ENCODE results near the gene USP36. TPM values are rescaled to one million over a fixed set of nuclear protein-coding genes. Genes with fewer than 3 reads are reported as not detected.
A peak's percentile ranks its signal among the peaks of the same experiment; 100 is the strongest.

USP36 gene
- total and polyA plus RNA-seq, 9 of the 15 experiments (the other 6 are each of a cell fraction or from before 2014, with no cell fraction given): 6.4 to 72.8 (median 22.5) TPM

DNA sequence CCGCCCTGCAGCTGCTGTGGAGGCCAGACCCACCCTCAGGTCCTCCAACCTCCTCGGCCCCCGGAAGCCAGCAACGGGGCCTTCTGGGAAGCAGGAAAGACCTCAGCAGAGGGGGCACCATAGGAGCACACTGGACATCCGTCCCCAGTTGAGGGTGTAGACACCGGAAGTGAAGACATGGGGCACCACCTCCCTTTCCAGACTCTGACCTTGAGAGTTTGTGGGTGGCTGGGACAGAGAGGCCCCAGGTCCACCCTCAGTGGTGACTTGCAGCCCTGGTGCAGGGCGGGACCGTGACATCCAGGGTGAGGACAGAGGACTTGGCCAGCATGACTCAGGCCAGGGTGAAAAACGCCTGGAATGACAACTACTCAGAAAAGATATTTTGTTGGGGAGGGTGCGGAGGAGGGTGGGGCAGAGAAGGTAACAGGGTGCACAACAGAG lies 42.5 kb upstream of the USP36 start (continued):
- TF ChIP-seq CTCFL (IDR thresholded peaks at IDR 0.05; ENCODE audit: borderline replicate concordance, insufficient read depth, low read depth, low read length, poor library complexity, severe bottlenecking): no peak
- TF ChIP-seq CREB1 (IDR thresholded peaks at IDR 0.05): no peak
- TF ChIP-seq CREB1 (CRISPR knock-in tag; IDR thresholded peaks at IDR 0.05): no peak
- peak; percentile 65 for TF ChIP-seq DPF2 (IDR thresholded peaks at IDR 0.05)
- TF ChIP-seq PCBP1 (IDR thresholded peaks at IDR 0.05; ENCODE audit: low read depth, low read length, poor library complexity, severe bottlenecking): no peak
- TF ChIP-seq MNT (conservative IDR thresholded peaks at IDR 0.05): peak in 1 of 2 experiments; percentile 57; a peak in 2 of 4 replicates
- no peak for TF ChIP-seq DNMT1 (IDR thresholded peaks at IDR 0.05)
- TF ChIP-seq, protein P1, sequence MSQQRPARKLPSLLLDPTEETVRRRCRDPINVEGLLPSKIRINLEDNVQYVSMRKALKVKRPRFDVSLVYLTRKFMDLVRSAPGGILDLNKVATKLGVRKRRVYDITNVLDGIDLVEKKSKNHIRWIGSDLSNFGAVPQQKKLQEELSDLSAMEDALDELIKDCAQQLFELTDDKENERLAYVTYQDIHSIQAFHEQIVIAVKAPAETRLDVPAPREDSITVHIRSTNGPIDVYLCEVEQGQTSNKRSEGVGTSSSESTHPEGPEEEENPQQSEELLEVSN (IDR thresholded peaks at IDR 0.05; ENCODE audit: borderline replicate concordance in 1 of 2, extremely low read depth in 1 of 2, insufficient read depth in 1 of 2, insufficient read length in 1 of 2, low read depth in 1 of 2, low read length in 1 of 2, poor library complexity in 1 of 2, severe bottlenecking in 1 of 2): peak in 1 of 2 experiments; percentile 30
- TF ChIP-seq DACH1 (IDR thresholded peaks at IDR 0.05; ENCODE audit: partially characterized antibody): no peak
- TF ChIP-seq U2AF2 (optimal IDR thresholded peaks at IDR 0.05; ENCODE audit: low read depth, low read length): no peak
- 0 out of 4 replicates have a peak, but pooled peaks have one; percentile 28 to 43 for TF ChIP-seq FOXK2 (conservative IDR thresholded peaks at IDR 0.05 in 1 of 2, IDR thresholded peaks at IDR 0.05 in 1 of 2; ENCODE audit: low read depth in 2 of 2)
- no peak for TF ChIP-seq SNAPC5 (CRISPR knock-in tag; IDR thresholded peaks at IDR 0.05)
- TF ChIP-seq RBM17 (IDR thresholded peaks at IDR 0.05; ENCODE audit: borderline replicate concordance, low read depth, low read length): no peak
- TF ChIP-seq HDAC1 (IDR thresholded peaks at IDR 0.05): peak in 1 of 2 experiments; percentile 44; a peak in 1 of 4 replicates
- peak in 1 of 2 experiments; percentile 9; a peak in 1 of 4 replicates for TF ChIP-seq SIX5 (IDR thresholded peaks at IDR 0.05; ENCODE audit: borderline replicate concordance in 1 of 2, insufficient read depth in 1 of 2, low read depth in 1 of 2, low read length in 2 of 2)
- TF ChIP-seq NUFIP1 (IDR thresholded peaks at IDR 0.05; ENCODE audit: partially characterized antibody): no peak
- TF ChIP-seq CCNT2 (IDR thresholded peaks at IDR 0.05; ENCODE audit: borderline replicate concordance, extremely low read depth, insufficient read length, low read depth, low read length): no peak
- TF ChIP-seq ZNF639 (CRISPR knock-in tag; conservative IDR thresholded peaks at IDR 0.05 in 1 of 2, IDR thresholded peaks at IDR 0.05 in 1 of 2): peak in 1 of 2 experiments; percentile 27; a peak in 1 of 4 replicates
- TF ChIP-seq, protein P2, sequence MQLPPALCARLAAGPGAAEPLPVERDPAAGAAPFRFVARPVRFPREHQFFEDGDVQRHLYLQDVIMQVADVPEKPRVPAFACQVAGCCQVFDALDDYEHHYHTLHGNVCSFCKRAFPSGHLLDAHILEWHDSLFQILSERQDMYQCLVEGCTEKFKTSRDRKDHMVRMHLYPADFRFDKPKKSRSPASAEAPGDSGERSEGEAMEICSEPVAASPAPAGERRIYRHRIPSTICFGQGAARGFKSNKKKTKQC (CRISPR knock-in tag; IDR thresholded peaks at IDR 0.05): no peak

All from K562 (cell line).